Hepatocyte (in vitro differentiated cells): ENCODE results near the gene C20orf141. TPM values are rescaled to one million over a fixed set of nuclear protein-coding genes. Genes with fewer than 3 reads are reported as not detected.
"Not testable (repeated sequence)": the region's sequence is repeated elsewhere in the genome, so short reads cannot be mapped to it uniquely, and the experiment has no call there.

ENCODE experiments used
- DNase-seq: peaks from one replicate; pipeline ENCODE4 v3.0.0-alpha.2; 2016; ENCODE audit warnings: low spot score
- H2AFZ ChIP-seq: fragments of 200-600 bp; sonication (generic); 2 replicates; pipeline ENCODE4 v1.6.0; 2016; ENCODE audit warnings: antibody characterized with exemption, mild to moderate bottlenecking
- H3K27ac ChIP-seq: fragments of 200-600 bp; sonication (generic); 2 replicates; pipeline ENCODE4 v1.5.1; 2016; ENCODE audit warnings: mild to moderate bottlenecking
- H3K27me3 ChIP-seq: fragments of 200-600 bp; sonication (generic); 2 replicates; pipeline ENCODE4 v1.6.1; 2016
- H3K36me3 ChIP-seq: fragments of 200-600 bp; sonication (generic); replicated peaks from 2 replicates; pipeline ENCODE4 v1.5.1; 2016; ENCODE audit warnings: low read depth; ENCODE audit not compliant: insufficient read depth
- H3K4me1 ChIP-seq: fragments of 200-600 bp; sonication (generic); 2 replicates; pipeline ENCODE4 v1.5.1; 2016; ENCODE audit warnings: mild to moderate bottlenecking, moderate library complexity; ENCODE audit not compliant: insufficient read depth
- H3K4me2 ChIP-seq: fragments of 200-600 bp; sonication (generic); 2 replicates; pipeline ENCODE4 v1.6.0; 2016
- H3K4me3 ChIP-seq: fragments of 200-600 bp; sonication (generic); 2 replicates; pipeline ENCODE4 v1.5.1; 2016; ENCODE audit warnings: mild to moderate bottlenecking
- H3K79me2 ChIP-seq: fragments of 200-600 bp; sonication (generic); 2 replicates; pipeline ENCODE4 v1.6.0; 2017; ENCODE audit warnings: mild to moderate bottlenecking
- H3K9me2 ChIP-seq: fragments of 200-600 bp; sonication (generic); replicated peaks from 2 replicates; pipeline ENCODE4 v1.6.0; 2017; ENCODE audit warnings: mild to moderate bottlenecking; ENCODE audit not compliant: insufficient read depth
- H3K9me3 ChIP-seq: fragments of 200-600 bp; sonication (generic); 2 replicates; pipeline ENCODE4 v1.5.1; 2016; ENCODE audit warnings: low read depth, mild to moderate bottlenecking
- H4K20me1 ChIP-seq: fragments of 200-600 bp; sonication (generic); 2 replicates; pipeline ENCODE4 v1.6.0; 2016; ENCODE audit warnings: mild to moderate bottlenecking; ENCODE audit not compliant: insufficient read depth, poor library complexity, severe bottlenecking
- CTCF ChIP-seq: fragments of 200-600 bp; sonication (generic); IDR thresholded peaks from 2 replicates; pipeline ENCODE4 v1.5.1; 2016; ENCODE audit warnings: antibody characterized with exemption, mild to moderate bottlenecking; ENCODE audit not compliant: poor library complexity
- EZH2 ChIP-seq: fragments of 200-600 bp; sonication (generic); IDR thresholded peaks from 2 replicates; pipeline ENCODE4 v1.6.1; 2016; ENCODE audit warnings: antibody characterized with exemption, mild to moderate bottlenecking, borderline replicate concordance
- EZH2phosphoT487 ChIP-seq: fragments of 200-600 bp; sonication (generic); IDR thresholded peaks from one replicate; pipeline ENCODE4 v1.6.1; 2018; ENCODE audit warnings: antibody characterized with exemption, mild to moderate bottlenecking, low read depth, moderate library complexity; ENCODE audit not compliant: unreplicated experiment, severe bottlenecking
- WGBS: methylation state at CpG from one replicate; pipeline ENCODE4 v1.1.6; 2016; ENCODE audit warnings: low lambda C conversion rate; ENCODE audit errors: missing lambda C conversion rate; 5-methylcytosine and 5-hydroxymethylcytosine counted together
- polyA plus RNA-seq: library from polyadenylated mRNA; unstranded; fragments of >200 nt; fragmentation: Nextera tagmentation; extraction: Ambion mirVana; gene quantifications from 2 replicates; pipeline ENCODE4 v1.2.1, GENCODE V29; 2016
- total RNA-seq: library from RNA; depleted of rRNA; stranded (reverse); fragments of >200 nt; gene quantifications from 2 replicates; pipeline ENCODE4 v1.2.3, GENCODE V29; 2014

Gene C20orf141
- total and polyA plus RNA-seq, 2 experiments from 2014 or later, result not detected

GRCh38 chr20:2806351-2806701 lies 8.5 kb upstream of the C20orf141 start:
- Histone ChIP-seq H3K4me1 (no peaks in the 10 kb centered on the region), H3K27ac (no peak overlapping the region), H3K27me3 (peaks cover 65% of the 10 kb centered on the region), H3K9me3 (no peaks in the 10 kb centered on the region), H3K79me2 (no peaks in the 10 kb centered on the region), H4K20me1 (no peaks in the 10 kb centered on the region), H3K36me3 (no peaks in the 10 kb centered on the region), H3K9me2 (no peaks in the 10 kb centered on the region), H2AFZ (no peak overlapping the region), H3K4me3 (no peak overlapping the region), H3K4me2 (no peak overlapping the region)
- DNase-seq, result no peak
- WGBS, result 48% methylated on average over 4 of the region's 4 CpGs
- TF ChIP-seq EZH2phosphoT487 (no peak), EZH2 (no peak), CTCF (no peak)

- peaks cover 59% of the 10 kb centered on the region for H3K27me3 ChIP-seq
- no peak overlapping the region for H3K27ac ChIP-seq
- DNase-seq, result no peak
- no peaks in the 10 kb centered on the region for H3K79me2 ChIP-seq
- H3K4me3 ChIP-seq, result no peak overlapping the region
- 96% methylated on average over 4 of the region's 4 CpGs for WGBS
- no peaks in the 10 kb centered on the region for H3K4me1 ChIP-seq
- no peaks in the 10 kb centered on the region for H4K20me1 ChIP-seq
- no peaks in the 10 kb centered on the region for H3K9me2 ChIP-seq
- TF ChIP-seq EZH2 (no peak), EZH2phosphoT487 (no peak), CTCF (no peak)
- no peak overlapping the region for H3K4me2 ChIP-seq
- no peak overlapping the region for H2AFZ ChIP-seq
- H3K36me3 ChIP-seq, result no peaks in the 10 kb centered on the region
- no peaks in the 10 kb centered on the region for H3K9me3 ChIP-seq
Measured at GRCh38 chr20:2807019-2807418, 7.8 kb upstream of the C20orf141 start.

- not testable (repeated sequence) for H3K9me2 ChIP-seq, H2AFZ ChIP-seq, H3K4me2 ChIP-seq, H4K20me1 ChIP-seq, H3K79me2 ChIP-seq, H3K27ac ChIP-seq, DNase-seq, H3K9me3 ChIP-seq, H3K36me3 ChIP-seq, H3K4me1 ChIP-seq, H3K4me3 ChIP-seq
- WGBS, result 91% methylated on average over 8 of the region's 9 CpGs
- peaks cover 52% of the 10 kb centered on the region for H3K27me3 ChIP-seq
Measured at GRCh38 chr20:2807929-2808328, 6.9 kb upstream of the C20orf141 start.

- H4K20me1 ChIP-seq, result no peaks in the 10 kb centered on the region
- no peak for TF ChIP-seq EZH2phosphoT487
- no peak for TF ChIP-seq EZH2
- TF ChIP-seq CTCF, result no peak
- no peak overlapping the region for H2AFZ ChIP-seq
- H3K27me3 ChIP-seq, result peaks cover 34% of the 10 kb centered on the region
- H3K36me3 ChIP-seq, result no peaks in the 10 kb centered on the region
- H3K9me3 ChIP-seq, result no peaks in the 10 kb centered on the region
- H3K9me2 ChIP-seq, result no peaks in the 10 kb centered on the region
- no peaks in the 10 kb centered on the region for H3K79me2 ChIP-seq
- no peak overlapping the region for H3K27ac ChIP-seq
- DNase-seq, result no peak
- H3K4me2 ChIP-seq, result no peak overlapping the region
- WGBS, result 96% methylated on average over 10 of the region's 10 CpGs
- H3K4me1 ChIP-seq, result no peaks in the 10 kb centered on the region
- no peak overlapping the region for H3K4me3 ChIP-seq
Measured at GRCh38 chr20:2809690-2810089, 5.1 kb upstream of the C20orf141 start.
